ENCODE data around the gene COL12A1. TPM values are rescaled to one million over a fixed set of nuclear protein-coding genes. Genes with fewer than 3 reads are reported as not detected.

The COL12A1 gene
- total RNA-seq, 4 donors from 2014 or later = 15.6 to 131 (median 34.3) TPM

- peaks cover 0 to 35% (median 0%) of the 10 kb centered on the region in 3 donors for H3K36me3 ChIP-seq
Observed at GRCh38 chr6:75124085-75124484, 81.8 kb downstream of the COL12A1 start.

GRCh38 chr6:75118925-75119515, 86.8 kb downstream of the COL12A1 start:
- H3K27ac ChIP-seq = no peak overlapping the region
- H3K27me3 ChIP-seq = no peaks in the 10 kb centered on the region
- TF ChIP-seq POLR2A (IDR thresholded peaks at IDR 0.05) (no peak), CTCF (IDR thresholded peaks at IDR 0.05) (no peak)
- H3K36me3 ChIP-seq = peaks cover 0 to 22% (median 0%) of the 10 kb centered on the region in 3 donors
- intact Hi-C loops (cut with DNase I) = no loop called here
- H3K4me1 ChIP-seq = no peaks in the 10 kb centered on the region
- H3K4me3 ChIP-seq = no peak overlapping the region
- no peak for DNase-seq
- H3K9me3 ChIP-seq = no peaks in the 10 kb centered on the region
- WGBS, 2 donors = 86 to 90% methylated on average over 8 of the region's 8 CpGs

More at GRCh38 chr6:75124085-75124484, 81.8 kb downstream of the COL12A1 start:
- intact Hi-C loops (cut with DNase I) = no loop called here
- Histone ChIP-seq H3K27ac (no peak overlapping the region), H3K27me3 (no peaks in the 10 kb centered on the region), H3K9me3 (no peaks in the 10 kb centered on the region), H3K4me1 (no peaks in the 10 kb centered on the region), H3K4me3 (no peak overlapping the region)
- TF ChIP-seq POLR2A (IDR thresholded peaks at IDR 0.05) = no peak
- DNase-seq = no peak
- WGBS, 2 donors = 70 to 96% methylated on average over 2 of the region's 2 CpGs

DNA sequence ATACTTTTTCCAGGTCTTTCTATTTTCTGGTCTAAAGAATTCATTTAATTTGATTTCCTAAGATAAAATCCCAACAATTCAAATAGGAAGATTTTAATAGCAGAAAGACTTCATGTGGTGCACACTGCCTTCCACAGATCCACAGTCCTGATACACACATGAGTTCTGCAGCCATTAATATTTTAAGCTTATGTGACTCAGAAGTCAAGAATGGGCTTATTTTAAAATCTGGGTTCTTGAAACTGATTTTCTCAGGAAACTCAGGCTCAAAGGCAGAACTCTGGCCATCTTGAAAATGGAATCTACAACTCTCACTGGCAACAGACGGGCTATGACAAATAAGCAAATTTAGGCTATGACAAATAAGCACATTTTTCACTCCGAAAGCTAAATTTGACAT, 88.2 kb downstream of the COL12A1 start:
- 79 to 88% methylated on average over 2 of the region's 2 CpGs for WGBS, 2 donors
- no peaks in the 10 kb centered on the region for H3K4me1 ChIP-seq
- intact Hi-C loops (cut with DNase I) = no loop called here
- no peaks in the 10 kb centered on the region for H3K9me3 ChIP-seq
- no peak for DNase-seq
- TF ChIP-seq POLR2A (IDR thresholded peaks at IDR 0.05) (no peak), CTCF (IDR thresholded peaks at IDR 0.05) (no peak)
- H3K4me3 ChIP-seq = no peak overlapping the region
- H3K36me3 ChIP-seq = peaks cover 0 to 9% (median 0%) of the 10 kb centered on the region in 3 donors
- H3K27ac ChIP-seq = no peak overlapping the region
- no peaks in the 10 kb centered on the region for H3K27me3 ChIP-seq

GRCh38 chr6:75116946-75117345, 88.9 kb downstream of the COL12A1 start:
- Histone ChIP-seq H3K9me3 (no peaks in the 10 kb centered on the region), H3K4me3 (no peak overlapping the region), H3K36me3 (peaks cover 0 to 8% (median 0%) of the 10 kb centered on the region in 3 donors), H3K4me1 (no peaks in the 10 kb centered on the region), H3K27me3 (no peaks in the 10 kb centered on the region), H3K27ac (peak overlapping the region in 2 of 4 donors; percentile 1 to 23)
- intact Hi-C loops (cut with DNase I) = no loop called here
- TF ChIP-seq POLR2A (IDR thresholded peaks at IDR 0.05) = no peak
- TF ChIP-seq CTCF (IDR thresholded peaks at IDR 0.05) = no peak
- 66 to 73% methylated on average over 3 of the region's 3 CpGs for WGBS, 2 donors
- no peak for DNase-seq

GRCh38 chr6:75115481-75115880, 90.4 kb downstream of the COL12A1 start:
- Histone ChIP-seq H3K9me3 (no peaks in the 10 kb centered on the region), H3K4me1 (no peaks in the 10 kb centered on the region), H3K27me3 (no peaks in the 10 kb centered on the region), H3K36me3 (peaks cover 0 to 8% (median 0%) of the 10 kb centered on the region in 3 donors), H3K27ac (peak overlapping the region in 3 of 4 donors; percentile 15 to 36 (median 27)), H3K4me3 (no peak overlapping the region)
- intact Hi-C loops (cut with DNase I) = no loop called here
- 63 to 73% methylated on average over 3 of the region's 3 CpGs for WGBS, 2 donors
- TF ChIP-seq POLR2A (IDR thresholded peaks at IDR 0.05) (no peak), CTCF (IDR thresholded peaks at IDR 0.05) (no peak)
- no peak for DNase-seq
